ENCODE results near the gene GPR137.

GRCh38 chr11:64284962-64285884 is at the start of gene GPR137:
- TF ChIP-seq, protein P1, sequence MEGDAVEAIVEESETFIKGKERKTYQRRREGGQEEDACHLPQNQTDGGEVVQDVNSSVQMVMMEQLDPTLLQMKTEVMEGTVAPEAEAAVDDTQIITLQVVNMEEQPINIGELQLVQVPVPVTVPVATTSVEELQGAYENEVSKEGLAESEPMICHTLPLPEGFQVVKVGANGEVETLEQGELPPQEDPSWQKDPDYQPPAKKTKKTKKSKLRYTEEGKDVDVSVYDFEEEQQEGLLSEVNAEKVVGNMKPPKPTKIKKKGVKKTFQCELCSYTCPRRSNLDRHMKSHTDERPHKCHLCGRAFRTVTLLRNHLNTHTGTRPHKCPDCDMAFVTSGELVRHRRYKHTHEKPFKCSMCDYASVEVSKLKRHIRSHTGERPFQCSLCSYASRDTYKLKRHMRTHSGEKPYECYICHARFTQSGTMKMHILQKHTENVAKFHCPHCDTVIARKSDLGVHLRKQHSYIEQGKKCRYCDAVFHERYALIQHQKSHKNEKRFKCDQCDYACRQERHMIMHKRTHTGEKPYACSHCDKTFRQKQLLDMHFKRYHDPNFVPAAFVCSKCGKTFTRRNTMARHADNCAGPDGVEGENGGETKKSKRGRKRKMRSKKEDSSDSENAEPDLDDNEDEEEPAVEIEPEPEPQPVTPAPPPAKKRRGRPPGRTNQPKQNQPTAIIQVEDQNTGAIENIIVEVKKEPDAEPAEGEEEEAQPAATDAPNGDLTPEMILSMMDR (conservative IDR thresholded peaks at IDR 0.05; ENCODE audit: low read length) = no peak
- no peak for TF ChIP-seq EZH2phosphoT487 (IDR thresholded peaks at IDR 0.05; ENCODE audit: borderline replicate concordance, low read depth, low read length)

All from OCI-LY7 (cell line).